ENCODE measurements around the gene PLEKHM3.

PLEKHM3 gene

DNA sequence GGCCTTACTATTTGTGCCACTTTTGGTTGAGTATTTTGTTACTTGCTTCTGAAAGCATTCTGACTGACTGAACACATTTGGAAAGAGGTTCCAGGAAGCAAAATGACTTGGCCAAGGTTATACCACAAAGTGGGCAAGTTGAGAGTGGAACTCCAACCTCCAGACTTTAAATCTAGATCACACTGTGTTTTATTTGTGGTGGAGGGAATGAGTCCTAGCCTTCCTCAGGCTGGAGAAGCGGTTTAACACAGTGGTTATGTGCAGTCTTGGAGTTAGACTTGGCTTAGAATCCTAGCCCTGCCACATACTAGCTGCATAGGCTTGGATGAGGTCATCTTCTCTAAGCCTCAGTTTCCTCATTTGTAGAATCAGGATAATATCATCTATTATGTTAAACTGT, 33.4 kb downstream of the PLEKHM3 start (continued):
- TF ChIP-seq BCL11A (tag by site-specific recombination; IDR thresholded peaks at IDR 0.05; ENCODE audit: low read depth) (no peak), ZNF24 (tag by site-specific recombination; IDR thresholded peaks at IDR 0.05) (no peak)

DNA sequence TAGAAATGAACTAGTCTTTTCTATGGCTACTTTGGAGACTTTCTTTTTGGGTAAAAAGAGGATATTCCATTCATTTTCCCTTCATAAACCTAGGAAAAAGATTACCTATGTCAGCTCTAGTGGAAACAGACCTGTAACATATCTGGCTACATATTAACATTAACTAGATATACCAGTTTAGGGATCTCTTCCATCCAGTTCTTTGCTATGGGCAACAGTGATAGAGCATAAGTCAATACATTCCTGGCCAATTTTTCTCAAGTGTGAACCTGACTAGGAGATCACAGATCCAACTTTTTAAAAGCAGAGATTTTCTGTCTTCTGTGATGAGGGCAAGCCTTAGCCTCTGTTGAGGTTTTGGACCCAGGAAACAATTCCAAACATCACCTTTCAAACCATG, 34.5 kb downstream of the PLEKHM3 start:
- H3K4me1 ChIP-seq (ENCODE audit: control insufficient read depth, insufficient read depth, low read length) = no peaks in the 10 kb centered on the region
- CTCF ChIA-PET = interaction anchor here (0.7 to 0.9 kb wide), 2 partner anchors 16 to 17 kb away, joined by 3 read pairs; no protein-coding TSS in a partner anchor
- H3K9me3 ChIP-seq (ENCODE audit: control insufficient read depth, insufficient read depth, low read depth, low read length) = no peaks in the 10 kb centered on the region

More for the DNA sequence above, 34.5 kb downstream of the PLEKHM3 start:
- H3K4me3 ChIP-seq (ENCODE audit: low read depth, low read length) = no peak overlapping the region
- POLR2A ChIA-PET = no interaction called here
- TF ChIP-seq YY2 (tag by site-specific recombination; IDR thresholded peaks at IDR 0.05) = no peak
- TF ChIP-seq, protein P1, sequence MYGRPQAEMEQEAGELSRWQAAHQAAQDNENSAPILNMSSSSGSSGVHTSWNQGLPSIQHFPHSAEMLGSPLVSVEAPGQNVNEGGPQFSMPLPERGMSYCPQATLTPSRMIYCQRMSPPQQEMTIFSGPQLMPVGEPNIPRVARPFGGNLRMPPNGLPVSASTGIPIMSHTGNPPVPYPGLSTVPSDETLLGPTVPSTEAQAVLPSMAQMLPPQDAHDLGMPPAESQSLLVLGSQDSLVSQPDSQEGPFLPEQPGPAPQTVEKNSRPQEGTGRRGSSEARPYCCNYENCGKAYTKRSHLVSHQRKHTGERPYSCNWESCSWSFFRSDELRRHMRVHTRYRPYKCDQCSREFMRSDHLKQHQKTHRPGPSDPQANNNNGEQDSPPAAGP (tag by site-specific recombination; IDR thresholded peaks at IDR 0.05) = no peak
- no peak for TF ChIP-seq ZIC2 (tag by site-specific recombination; IDR thresholded peaks at IDR 0.05)
- no peak for TF ChIP-seq ZNF530 (tag by site-specific recombination; IDR thresholded peaks at IDR 0.05; ENCODE audit: low read depth)
- no peak for TF ChIP-seq SCRT2 (tag by site-specific recombination; IDR thresholded peaks at IDR 0.05)
- TF ChIP-seq ZNF169 (tag by site-specific recombination; IDR thresholded peaks at IDR 0.05) = no peak
- no peak for TF ChIP-seq GLI4 (tag by site-specific recombination; IDR thresholded peaks at IDR 0.05)
- TF ChIP-seq ZNF133 (tag by site-specific recombination; IDR thresholded peaks at IDR 0.05) = no peak
- TF ChIP-seq SP7 (tag by site-specific recombination; IDR thresholded peaks at IDR 0.05) = no peak
- no peak for TF ChIP-seq ZEB2 (tag by site-specific recombination; IDR thresholded peaks at IDR 0.05)
- TF ChIP-seq, protein P2, sequence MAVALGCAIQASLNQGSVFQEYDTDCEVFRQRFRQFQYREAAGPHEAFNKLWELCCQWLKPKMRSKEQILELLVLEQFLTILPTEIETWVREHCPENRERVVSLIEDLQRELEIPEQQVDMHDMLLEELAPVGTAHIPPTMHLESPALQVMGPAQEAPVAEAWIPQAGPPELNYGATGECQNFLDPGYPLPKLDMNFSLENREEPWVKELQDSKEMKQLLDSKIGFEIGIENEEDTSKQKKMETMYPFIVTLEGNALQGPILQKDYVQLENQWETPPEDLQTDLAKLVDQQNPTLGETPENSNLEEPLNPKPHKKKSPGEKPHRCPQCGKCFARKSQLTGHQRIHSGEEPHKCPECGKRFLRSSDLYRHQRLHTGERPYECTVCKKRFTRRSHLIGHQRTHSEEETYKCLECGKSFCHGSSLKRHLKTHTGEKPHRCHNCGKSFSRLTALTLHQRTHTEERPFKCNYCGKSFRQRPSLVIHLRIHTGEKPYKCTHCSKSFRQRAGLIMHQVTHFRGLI (tag by site-specific recombination; IDR thresholded peaks at IDR 0.05) = no peak
- no peak for TF ChIP-seq ZFP3 (tag by site-specific recombination; IDR thresholded peaks at IDR 0.05; ENCODE audit: low read depth)
- no peak for TF ChIP-seq ZXDB (tag by site-specific recombination; IDR thresholded peaks at IDR 0.05)
- TF ChIP-seq ZBTB48 (tag by site-specific recombination; IDR thresholded peaks at IDR 0.05) = no peak
- TF ChIP-seq, protein P3, sequence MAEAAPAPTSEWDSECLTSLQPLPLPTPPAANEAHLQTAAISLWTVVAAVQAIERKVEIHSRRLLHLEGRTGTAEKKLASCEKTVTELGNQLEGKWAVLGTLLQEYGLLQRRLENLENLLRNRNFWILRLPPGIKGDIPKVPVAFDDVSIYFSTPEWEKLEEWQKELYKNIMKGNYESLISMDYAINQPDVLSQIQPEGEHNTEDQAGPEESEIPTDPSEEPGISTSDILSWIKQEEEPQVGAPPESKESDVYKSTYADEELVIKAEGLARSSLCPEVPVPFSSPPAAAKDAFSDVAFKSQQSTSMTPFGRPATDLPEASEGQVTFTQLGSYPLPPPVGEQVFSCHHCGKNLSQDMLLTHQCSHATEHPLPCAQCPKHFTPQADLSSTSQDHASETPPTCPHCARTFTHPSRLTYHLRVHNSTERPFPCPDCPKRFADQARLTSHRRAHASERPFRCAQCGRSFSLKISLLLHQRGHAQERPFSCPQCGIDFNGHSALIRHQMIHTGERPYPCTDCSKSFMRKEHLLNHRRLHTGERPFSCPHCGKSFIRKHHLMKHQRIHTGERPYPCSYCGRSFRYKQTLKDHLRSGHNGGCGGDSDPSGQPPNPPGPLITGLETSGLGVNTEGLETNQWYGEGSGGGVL (tag by site-specific recombination; IDR thresholded peaks at IDR 0.05) = no peak
- TF ChIP-seq ZSCAN23 (tag by site-specific recombination; IDR thresholded peaks at IDR 0.05) = no peak
- no peak for TF ChIP-seq ZNF114 (tag by site-specific recombination; IDR thresholded peaks at IDR 0.05)
- TF ChIP-seq, protein P4, sequence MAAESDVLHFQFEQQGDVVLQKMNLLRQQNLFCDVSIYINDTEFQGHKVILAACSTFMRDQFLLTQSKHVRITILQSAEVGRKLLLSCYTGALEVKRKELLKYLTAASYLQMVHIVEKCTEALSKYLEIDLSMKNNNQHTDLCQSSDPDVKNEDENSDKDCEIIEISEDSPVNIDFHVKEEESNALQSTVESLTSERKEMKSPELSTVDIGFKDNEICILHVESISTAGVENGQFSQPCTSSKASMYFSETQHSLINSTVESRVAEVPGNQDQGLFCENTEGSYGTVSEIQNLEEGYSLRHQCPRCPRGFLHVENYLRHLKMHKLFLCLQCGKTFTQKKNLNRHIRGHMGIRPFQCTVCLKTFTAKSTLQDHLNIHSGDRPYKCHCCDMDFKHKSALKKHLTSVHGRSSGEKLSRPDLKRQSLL (tag by site-specific recombination; IDR thresholded peaks at IDR 0.05) = no peak
- no peak for TF ChIP-seq ZNF266 (tag by site-specific recombination; IDR thresholded peaks at IDR 0.05; ENCODE audit: low read depth)
- TF ChIP-seq, protein P5, sequence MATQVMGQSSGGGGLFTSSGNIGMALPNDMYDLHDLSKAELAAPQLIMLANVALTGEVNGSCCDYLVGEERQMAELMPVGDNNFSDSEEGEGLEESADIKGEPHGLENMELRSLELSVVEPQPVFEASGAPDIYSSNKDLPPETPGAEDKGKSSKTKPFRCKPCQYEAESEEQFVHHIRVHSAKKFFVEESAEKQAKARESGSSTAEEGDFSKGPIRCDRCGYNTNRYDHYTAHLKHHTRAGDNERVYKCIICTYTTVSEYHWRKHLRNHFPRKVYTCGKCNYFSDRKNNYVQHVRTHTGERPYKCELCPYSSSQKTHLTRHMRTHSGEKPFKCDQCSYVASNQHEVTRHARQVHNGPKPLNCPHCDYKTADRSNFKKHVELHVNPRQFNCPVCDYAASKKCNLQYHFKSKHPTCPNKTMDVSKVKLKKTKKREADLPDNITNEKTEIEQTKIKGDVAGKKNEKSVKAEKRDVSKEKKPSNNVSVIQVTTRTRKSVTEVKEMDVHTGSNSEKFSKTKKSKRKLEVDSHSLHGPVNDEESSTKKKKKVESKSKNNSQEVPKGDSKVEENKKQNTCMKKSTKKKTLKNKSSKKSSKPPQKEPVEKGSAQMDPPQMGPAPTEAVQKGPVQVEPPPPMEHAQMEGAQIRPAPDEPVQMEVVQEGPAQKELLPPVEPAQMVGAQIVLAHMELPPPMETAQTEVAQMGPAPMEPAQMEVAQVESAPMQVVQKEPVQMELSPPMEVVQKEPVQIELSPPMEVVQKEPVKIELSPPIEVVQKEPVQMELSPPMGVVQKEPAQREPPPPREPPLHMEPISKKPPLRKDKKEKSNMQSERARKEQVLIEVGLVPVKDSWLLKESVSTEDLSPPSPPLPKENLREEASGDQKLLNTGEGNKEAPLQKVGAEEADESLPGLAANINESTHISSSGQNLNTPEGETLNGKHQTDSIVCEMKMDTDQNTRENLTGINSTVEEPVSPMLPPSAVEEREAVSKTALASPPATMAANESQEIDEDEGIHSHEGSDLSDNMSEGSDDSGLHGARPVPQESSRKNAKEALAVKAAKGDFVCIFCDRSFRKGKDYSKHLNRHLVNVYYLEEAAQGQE (tag by site-specific recombination; IDR thresholded peaks at IDR 0.05) = no peak
- no peaks in the 10 kb centered on the region for H3K36me3 ChIP-seq (ENCODE audit: control insufficient read depth in 2 of 2, insufficient read depth in 1 of 2, low read length in 2 of 2)
- H3K27ac ChIP-seq (ENCODE audit: extremely low read depth, low read depth, low read length) = no peak overlapping the region
